ENCODE data around the gene NPAS2.

The NPAS2 gene

DNA sequence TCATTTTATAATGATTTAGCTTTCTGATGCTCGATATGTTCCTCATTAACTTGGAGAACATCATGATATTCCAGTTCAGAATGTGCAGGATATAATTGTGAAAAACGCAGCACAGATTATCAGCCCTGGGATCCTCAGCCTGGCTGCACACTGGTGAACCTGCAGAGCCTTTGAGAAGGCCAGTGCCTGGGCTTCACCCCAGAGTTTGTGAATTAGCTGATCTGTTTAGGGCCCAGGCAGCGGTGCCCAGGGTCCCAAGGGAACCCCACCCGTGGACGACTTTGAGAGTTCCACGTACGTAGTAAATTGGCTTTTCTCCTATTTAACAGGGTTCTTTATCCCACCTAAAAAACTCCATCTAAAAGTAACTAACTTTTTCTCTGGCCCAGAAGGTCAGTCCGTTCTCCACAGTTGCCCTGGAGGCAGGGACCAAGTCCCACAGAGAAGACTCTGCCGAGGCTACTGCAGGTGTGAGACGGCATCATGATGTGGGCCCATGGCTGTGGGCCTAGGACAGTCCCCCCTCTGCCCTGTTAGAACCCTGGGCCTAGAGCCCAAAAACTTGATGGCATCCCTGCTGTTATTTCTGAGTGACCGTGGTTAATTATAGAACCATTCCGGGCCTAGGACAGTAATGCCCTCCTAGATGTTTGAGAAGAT is 142.6 kb downstream of the NPAS2 start:
- no peak for DNase-seq (ENCODE audit: low read depth in 1 of 2, low spot score in 1 of 2)

DNA sequence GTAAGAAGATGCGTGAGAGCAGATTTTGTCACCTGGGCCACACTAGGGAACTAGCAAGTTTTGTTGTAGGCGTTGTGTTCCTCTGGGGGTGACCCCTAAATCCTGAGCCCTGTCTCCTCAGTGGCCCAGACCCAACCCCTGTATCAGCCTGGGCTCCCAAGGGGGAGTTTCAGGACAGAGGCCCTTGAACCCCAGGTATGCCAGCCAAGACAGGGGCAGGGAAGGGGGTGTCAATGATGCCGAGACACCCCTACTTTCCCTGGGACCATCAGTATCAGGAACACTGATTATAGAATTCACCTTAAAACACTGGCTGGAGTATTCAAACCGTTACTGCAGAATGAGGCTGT is 143.1 kb downstream of the NPAS2 start:
- no peak for DNase-seq (ENCODE audit: low read depth in 1 of 2, low spot score in 1 of 2)

DNA sequence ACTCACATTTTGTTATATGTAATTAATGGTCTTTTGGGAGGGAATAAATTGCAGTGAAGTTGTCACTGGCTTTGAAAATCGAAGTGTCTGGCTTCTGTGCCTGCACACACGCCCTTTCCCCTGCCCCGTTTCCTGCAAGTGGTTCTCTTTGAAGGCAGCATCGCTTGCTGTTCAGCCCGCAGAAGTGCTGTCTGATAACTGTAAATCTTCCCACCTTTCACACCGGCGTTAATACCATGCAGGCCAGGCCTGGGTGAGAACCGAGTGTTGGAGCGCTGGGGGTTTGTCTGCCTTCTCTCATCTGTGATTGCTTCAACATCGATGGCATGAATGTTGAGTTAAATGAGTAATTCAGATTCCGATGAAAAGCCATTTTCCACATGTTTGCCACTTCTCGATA is 144.3 kb downstream of the NPAS2 start:
- no peak for DNase-seq (ENCODE audit: low read depth in 1 of 2, low spot score in 1 of 2)

DNA sequence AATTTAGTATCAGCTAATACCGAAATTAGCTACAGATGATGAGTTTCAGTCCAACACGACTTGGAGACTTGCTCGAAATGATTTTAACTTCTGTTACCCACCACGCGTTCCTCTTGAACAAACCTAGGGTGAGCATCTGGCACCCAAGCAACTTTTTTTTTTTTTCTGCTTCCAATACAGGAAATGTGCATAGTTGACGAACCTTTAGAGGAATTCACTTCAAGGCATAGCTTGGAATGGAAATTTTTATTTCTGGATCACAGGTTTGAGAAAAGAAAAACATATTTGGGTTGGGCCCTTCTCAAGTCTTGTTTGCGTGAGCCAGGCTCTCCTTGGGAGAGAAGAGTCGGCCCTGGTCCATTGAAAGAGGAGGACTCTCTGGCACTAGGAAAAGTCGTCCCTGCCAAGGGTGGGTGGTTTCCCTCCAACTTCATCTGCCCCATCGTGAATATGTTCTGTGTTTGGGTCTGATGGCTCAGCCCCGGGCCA is 144.8 kb downstream of the NPAS2 start:
- no peak for DNase-seq (ENCODE audit: low read depth in 1 of 2, low spot score in 1 of 2)

DNA sequence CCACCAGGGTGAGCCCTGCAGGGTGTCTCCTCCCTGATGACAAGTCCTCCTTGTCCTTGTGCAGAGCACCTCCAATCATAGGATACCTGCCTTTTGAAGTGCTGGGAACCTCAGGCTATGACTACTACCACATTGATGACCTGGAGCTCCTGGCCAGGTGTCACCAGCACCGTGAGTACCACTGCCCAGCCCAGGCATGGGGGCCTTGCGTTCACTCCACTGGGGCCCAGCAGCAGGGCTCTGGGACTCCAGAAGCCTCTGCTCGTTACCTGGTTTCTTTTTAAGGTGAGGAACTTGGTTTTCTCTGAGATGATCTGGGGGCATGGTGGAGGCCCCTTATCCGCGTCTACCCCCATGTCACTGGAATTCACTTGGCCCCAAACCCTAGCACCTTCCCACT is 145.7 kb downstream of the NPAS2 start:
- DNase-seq (ENCODE audit: low read depth in 1 of 2, low spot score in 1 of 2) = no peak

DNA sequence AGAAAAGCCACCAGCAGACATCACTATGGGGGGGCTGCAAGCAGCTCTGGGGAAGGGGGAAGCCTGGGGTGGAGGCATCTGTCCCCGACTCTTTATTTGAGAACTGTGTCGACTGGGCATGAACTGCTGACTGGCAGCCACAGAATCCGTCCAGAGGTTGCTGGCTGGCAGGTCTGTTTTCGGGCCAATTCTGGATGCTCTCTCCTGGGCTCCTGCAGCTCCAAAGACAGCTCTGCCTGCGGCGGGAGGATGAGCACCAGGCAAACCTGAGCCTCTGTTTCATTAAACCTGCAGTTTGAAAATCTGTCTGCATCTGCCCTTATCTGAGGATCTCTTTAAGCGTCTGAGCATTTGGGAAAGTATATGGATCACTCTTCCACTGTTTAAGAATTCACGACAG is 147.8 kb downstream of the NPAS2 start:
- DNase-seq (ENCODE audit: low read depth in 1 of 2, low spot score in 1 of 2) = no peak

DNA sequence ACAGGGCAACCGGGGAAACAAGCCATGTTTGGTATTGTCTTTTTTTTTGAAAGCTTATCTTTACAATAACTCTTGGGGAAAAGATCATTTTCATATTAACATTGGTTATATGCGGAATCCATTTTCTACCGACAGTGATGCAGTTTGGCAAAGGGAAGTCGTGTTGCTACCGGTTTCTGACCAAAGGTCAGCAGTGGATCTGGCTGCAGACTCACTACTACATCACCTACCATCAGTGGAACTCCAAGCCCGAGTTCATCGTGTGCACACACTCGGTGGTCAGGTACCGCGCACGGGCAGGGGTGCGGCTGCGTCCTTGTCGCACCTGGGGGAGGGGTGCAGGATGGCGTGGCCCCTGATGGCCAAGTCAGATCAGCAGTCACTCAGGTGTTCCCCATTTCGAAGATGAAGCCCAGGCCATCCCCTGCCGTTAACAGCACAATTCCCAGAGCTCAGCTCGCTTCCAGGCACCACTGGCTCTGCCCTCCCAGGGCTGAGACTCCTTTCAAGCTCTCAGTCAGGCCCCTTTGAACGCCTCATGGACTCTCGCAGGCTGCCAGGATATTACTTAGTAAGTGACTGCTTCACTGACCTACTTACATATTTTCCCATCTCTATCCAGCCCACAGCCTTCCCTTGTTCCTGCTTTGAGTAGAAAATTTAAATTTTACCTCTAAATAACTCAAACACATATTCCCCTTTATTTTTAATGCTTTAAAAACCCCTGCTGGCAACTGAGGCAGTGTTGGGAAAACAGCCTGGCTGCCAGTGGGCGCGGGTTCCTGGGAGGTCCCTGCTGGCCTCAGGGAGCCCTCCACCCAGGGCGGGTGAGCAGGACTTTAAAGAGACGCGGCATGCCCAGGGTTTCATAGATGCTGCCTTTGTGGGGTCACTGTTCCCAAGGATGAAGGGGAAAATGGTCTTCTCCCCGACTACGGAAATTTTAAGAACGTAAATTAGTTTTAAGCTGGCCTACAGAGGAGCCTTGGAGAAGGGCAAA is 148.5 kb downstream of the NPAS2 start:
- no peak for DNase-seq (ENCODE audit: low read depth in 1 of 2, low spot score in 1 of 2)

DNA sequence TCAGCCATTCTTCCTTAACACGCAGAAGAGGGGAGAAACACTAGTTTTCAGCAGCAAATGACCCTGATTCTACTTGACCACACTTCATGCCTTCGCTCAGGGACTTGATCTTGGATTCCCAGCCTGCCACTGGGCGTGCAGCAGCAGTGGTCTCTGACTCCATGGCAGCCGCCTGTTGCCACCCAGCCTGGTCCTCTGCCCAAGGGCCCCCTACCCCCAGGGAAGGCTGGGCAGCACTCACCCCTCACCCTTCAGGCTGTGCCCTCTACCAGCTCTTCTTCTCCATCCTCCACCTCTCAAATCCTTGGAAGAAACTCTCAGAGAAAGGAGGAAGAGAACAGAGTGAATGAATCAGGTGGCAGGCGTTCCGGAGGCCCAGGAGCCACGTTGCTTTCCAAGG is 150.1 kb downstream of the NPAS2 start:
- no peak for DNase-seq (ENCODE audit: low read depth in 1 of 2, low spot score in 1 of 2)

DNA sequence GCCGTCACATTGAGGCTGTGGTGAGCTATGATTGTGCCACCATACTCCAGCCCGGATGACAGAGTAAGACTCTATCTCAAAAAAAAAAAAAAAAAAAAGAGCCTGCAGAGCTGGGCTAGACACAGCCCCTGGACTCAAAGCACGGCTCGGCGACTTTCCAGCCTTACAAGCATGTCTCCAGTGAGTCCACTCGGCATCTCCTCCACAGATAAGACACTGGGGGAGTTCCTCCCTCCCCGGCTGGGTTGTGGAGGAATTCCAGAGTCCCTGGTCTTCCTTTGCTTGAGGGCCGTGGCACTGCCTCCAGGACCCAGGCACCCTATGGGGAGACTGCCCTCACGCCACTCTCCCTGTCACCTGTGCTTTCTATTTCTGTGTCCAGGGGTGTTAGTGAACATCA is 151.3 kb downstream of the NPAS2 start:
- no peak for DNase-seq (ENCODE audit: low read depth in 1 of 2, low spot score in 1 of 2)

DNA sequence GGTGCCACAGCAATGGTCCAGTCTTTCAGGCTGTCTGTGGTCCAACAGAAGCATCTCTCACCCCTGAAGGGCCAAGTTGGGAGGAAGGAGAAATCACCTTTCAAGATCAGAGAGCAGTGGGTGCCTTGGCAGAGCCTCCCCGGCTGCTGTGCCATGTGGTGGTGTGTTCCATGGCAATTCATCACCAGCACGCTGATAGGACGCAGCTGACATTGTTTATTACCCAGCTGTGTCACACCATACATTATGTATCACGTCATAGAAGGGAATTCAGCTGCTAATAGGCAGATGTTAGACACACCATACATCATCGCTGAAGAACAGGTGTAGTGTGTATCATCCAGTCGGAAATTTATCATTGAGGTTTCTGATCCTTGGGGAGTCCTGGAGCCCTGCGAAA is 152.5 kb downstream of the NPAS2 start:
- no peak for DNase-seq (ENCODE audit: low read depth in 1 of 2, low spot score in 1 of 2)

DNA sequence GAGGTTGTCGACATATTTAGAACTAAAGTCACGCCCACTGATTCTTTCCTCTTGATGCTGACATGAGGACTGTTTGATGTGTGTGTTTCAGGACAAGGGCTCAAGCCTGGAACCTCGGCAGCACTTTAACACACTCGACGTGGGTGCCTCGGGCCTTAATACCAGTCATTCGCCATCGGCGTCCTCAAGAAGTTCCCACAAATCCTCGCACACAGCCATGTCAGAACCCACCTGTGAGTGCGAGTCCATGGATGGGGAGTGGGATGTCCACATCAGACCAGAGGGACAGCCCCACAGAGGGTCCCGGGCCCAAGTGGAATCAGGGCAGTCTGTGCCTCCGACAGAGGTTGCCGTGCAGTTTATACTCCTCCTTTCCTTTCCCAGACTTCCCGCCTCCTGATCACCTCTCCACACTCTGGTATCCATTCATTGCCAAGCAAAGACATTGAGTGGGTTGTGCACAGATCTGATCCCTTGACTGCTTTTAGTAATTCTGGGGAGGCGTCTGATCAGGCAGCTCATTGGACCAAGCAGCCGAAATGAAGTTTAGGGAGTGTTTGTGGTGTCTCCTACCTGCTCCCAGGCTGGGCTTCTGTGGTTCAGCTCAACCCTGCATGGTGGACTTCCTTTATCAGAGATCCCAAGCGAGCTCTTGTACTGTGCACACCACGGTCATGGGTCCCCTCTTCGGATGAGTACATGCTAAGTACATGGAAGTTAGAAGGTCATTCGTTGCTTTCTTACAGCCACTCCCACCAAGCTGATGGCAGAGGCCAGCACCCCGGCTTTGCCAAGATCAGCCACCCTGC is 155.0 kb downstream of the NPAS2 start:
- DNase-seq (ENCODE audit: low read depth in 1 of 2, low spot score in 1 of 2) = no peak

DNA sequence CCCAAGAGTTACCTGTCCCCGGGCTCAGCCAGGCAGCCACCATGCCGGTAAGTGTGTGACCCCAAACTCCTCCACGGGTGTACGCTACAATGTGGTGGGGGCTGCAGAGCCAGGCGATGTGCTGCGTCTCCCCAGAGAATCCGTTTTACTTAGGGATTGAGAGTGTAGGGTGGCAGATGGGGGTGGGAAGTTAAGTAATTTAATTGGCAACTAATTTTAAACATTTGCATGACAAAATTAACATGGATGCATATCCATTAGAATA is 155.5 kb downstream of the NPAS2 start:
- DNase-seq (ENCODE audit: low read depth in 1 of 2, low spot score in 1 of 2) = no peak

DNA sequence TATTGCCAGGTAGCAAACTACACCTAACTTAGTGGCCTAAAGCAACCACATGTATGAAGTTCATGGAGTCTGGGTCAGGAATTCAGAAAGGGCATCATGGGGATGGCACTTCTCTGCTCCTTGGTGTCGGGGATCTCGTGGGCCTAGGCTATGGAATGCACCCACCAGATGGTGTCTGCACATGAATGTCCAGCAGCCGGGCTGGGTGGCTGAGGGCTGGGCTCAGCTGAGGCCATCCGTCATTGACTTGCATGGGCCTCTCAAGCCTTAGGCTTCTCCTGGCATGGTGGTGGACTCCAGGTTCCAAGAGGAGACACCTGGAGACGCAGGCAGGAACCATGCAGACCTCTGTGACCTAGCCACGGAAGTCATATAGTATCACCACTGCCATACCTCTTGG is 156.1 kb downstream of the NPAS2 start:
- no peak for DNase-seq (ENCODE audit: low read depth in 1 of 2, low spot score in 1 of 2)

DNA sequence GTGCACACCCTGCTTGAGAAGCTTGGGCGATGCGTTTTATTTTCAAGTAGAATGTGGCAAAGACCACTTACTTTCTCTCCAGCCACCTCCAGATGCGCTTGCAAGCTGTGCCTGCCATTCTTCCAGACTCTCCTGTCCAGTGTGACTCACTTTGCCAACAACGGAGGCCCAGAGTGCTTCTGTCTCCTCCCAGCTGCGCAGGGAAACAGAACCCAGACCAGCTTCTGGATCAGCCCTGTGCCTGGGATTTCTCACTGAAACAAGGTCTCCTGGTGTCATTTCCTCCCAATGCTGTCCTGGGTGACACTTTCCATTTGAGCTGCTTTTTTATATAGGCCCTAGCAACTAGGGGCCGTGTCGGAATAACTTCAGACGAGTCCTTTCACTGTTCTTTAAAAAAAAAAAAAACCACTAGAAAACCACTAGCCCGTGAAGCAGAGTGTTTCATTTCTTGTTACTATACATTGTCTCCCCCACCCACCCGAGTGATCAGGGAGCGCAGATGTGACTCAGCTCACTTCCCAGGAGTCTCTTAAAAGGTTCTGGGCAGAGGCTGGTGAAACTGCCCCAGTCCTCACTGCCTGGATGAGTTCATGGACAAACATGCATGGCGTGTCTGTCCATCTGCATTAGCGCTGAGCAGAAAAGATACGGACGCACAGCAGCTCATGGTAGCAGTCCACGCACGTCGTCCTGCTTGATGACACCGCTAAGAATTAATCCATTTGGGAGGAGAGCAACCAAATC is 156.9 kb downstream of the NPAS2 start:
- DNase-seq (ENCODE audit: low read depth in 1 of 2, low spot score in 1 of 2) = no peak

DNA sequence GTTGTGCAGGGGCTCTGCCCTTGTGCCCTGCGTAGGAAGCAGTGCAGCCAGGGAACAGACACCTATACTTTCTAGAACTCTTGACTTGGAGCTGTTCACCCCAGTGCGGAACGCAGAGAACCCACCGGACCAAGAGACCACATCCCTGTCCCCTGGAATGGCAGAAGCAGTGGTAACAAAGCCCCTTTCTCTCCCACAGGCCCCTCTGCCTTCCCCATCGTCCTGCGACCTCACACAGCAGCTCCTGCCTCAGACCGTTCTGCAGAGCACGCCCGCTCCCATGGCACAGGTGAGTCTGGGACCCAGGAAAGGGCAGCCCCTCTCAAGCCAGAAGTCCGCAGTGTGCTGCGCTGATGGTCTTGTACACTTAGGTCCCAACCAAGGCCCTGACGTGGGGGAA is 157.6 kb downstream of the NPAS2 start:
- DNase-seq (ENCODE audit: low read depth in 1 of 2, low spot score in 1 of 2) = no peak

DNA sequence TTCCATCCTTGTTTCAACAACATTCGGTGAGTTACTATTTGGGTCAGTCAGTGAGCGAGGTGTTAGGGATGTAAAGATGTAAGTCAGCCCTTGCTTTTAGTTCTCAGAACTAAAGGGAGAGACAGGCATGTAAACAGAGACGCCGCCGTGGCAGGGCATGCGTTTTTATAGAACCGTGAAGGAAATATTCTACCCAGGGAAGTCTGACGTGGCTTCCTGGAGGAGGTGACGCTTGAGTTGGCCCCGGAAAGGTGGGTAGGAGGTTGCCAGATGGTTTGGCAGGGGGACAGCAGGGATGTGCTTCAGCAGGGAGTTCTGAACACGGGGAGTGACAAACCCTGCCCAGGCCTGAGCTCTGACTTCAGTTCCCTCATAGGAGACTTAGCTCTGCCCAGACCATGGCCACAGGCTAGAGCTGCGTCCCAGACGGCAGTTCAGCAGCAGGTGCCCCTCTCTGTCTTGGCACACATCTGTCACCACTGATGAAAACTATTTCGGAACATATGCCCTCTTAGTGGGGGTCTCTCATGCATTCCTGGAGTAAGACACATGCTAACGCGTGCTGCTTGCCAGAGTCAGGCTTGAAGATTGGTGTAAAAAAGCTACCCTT is 158.7 kb downstream of the NPAS2 start:
- DNase-seq (ENCODE audit: low read depth in 1 of 2, low spot score in 1 of 2) = no peak

DNA sequence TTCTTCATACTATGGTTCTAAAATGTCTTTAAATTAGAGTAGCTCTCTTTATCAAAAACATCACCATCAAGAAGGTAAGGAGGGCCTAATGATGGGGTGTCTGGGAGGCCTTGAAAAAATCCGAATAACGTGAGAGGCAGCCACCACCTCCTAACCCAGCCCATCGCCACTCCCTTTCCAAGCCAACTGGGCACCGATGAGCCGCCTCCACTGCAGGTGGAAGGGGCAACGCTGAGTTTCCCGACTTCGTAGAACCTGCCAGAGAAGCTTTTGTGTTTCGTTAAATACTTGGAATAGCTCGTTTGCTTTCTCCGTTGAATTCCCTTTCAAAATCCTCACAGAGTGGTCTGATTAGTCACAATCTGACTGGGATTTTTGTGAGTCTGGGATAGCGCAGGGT is 160.1 kb downstream of the NPAS2 start:
- no peak for DNase-seq (ENCODE audit: low read depth in 1 of 2, low spot score in 1 of 2)

DNA sequence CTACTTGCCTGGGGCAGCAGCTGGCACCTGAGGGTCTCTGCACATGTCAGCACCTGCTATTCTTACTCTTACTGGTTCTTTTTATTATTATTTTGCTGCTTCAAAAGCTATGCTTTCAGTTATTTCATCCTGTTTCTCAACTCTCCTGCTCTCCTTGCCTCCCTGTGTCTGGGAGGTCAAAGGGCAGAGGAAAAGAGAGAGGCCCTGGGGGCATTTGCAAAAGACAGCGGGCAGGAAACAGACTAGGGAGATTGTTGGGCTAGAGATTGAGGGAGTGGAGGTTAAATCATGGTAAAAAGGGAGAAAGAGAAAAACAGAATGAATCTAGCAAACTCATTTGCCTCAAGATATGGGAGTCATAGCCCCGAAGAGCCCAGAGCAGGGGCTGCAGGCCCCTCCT is 161.1 kb downstream of the NPAS2 start:
- DNase-seq (ENCODE audit: low read depth in 1 of 2, low spot score in 1 of 2) = no peak

DNA sequence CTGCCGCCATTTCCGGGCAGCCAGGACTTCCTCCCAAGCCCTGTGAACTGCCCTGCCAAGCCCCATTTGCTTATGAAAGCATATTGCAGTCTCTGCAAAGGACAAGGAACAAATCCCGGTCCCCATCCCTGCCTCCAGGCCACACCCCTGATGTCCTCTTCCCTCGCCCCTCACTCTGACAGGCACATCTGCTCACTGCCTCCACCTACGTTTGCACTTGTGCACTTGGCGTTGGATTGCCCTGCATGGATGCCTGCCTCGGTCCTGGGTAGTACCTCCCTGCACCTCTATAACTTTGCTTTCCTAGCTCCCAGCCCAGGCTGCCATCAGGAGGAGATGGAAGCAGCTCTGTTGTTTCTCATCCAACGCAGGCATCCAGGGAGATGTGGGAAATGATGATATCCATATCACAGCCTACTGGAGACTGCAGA is 162.5 kb downstream of the NPAS2 start:
- DNase-seq (ENCODE audit: low read depth in 1 of 2, low spot score in 1 of 2) = no peak

DNA sequence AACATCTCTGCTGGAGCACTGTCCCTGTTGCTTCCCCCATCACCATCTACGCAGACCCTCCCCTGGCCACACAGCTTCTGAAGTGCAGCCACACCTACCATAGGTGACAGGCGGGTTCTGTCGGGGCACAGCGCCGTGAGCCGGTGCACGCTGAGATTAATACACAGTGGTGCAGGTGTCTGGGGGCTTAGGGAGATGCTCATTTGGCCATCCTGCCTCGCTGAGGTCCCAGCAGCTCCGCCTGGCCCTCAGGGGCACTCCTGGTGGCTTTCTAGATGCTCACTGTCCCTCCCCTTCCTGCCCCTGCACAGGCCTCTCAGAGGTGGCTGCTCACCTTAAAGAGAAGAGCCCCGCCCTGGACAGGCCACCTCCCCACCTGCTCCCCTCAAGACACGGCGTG is 163.3 kb downstream of the NPAS2 start:
- no peak for DNase-seq (ENCODE audit: low read depth in 1 of 2, low spot score in 1 of 2)

All from stimulated activated CD4-positive, alpha-beta T cell treated with anti-CD3 and anti-CD28 coated beads, Interleukin-15, amount 100 ng/mL, for 1 hour (primary cell).